Right lung (tissue), 5 donors: ENCODE results near the gene ELMO1. TPM values are rescaled to one million over a fixed set of nuclear protein-coding genes. Genes with fewer than 3 reads are reported as not detected.

ENCODE experiments used
- DNase-seq, 2 donors: peaks; one replicate each; pipeline ENCODE4 v3.0.0-alpha.2; 2013
- polyA plus RNA-seq, 5 donors: library from polyadenylated mRNA; unstranded; fragments of 120-200 nt; gene quantifications; one replicate each; pipeline versions ENCODE4 v1.2.1 to v1.2.3, GENCODE V29; 2013; ENCODE audit warnings: inconsistent platforms in 1 of 5, low replicate concordance in 1 of 5; ENCODE audit not compliant: insufficient read length in 5 of 5, insufficient read depth in 1 of 5

The ELMO1 gene
- polyA plus RNA-seq, 5 donors = 36.7 to 56.0 (median 46.0) TPM

DNA sequence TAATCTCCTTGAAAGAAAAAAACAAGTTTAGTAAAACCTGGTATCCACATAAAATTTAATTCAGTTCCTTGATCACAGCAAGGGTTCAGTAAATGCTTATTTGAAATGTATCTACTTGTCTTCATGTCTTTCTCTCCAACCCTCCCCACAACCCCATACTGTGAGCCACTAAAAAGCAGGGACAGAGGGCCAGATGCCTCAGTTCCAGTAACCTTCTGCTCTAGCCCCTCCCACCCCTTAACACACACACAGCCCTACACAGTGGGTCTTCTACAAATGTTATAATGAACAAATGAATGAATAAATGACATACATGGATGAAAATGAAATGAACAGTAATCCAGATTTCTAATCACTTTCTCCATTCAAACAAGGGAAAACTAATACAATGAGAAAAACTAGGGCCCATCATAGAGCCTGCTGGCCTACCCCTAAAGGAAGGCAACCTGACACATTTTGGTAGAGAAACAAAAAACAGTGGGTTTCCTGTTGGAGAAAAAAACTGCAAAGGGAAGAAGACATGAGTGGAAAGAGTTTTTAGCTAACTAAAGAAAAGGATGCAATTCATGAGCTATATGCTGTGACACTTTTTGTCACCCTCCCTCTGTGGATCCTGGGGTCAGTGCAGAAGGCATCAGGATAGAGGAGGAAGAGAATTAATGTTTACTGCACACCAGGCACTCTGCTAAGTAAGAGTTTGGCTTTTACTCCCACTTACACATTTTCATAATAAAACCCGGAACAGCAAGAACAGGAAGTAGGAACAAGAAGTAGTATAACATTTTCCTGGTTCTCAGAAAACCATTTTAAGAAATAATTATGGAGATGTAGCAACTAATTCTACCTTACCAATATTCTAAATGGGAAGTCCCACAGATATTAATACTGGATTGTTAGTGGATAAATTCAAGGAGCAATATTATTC lies 38.1 kb downstream of the ELMO1 start:
- DNase-seq = no peak

DNA sequence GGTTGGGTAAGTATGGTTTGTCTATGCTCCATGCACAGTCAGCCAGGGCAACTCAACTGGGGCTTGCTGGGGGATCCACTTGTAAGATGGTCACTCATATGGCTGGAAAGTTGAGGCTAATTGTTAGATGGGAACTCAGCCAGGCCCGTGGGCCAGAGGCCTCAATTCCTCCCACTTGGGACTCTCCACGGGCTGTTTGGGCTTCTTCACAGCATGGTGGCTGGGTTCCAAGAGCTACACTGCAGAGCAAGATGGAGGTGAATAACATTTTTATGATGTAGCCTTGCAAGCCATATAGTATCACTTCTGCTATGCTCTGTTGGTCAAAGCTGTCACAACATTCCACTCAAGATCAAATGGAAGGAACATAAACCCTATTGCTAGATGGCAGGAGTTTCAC lies 39.2 kb downstream of the ELMO1 start:
- DNase-seq = no peak

DNA sequence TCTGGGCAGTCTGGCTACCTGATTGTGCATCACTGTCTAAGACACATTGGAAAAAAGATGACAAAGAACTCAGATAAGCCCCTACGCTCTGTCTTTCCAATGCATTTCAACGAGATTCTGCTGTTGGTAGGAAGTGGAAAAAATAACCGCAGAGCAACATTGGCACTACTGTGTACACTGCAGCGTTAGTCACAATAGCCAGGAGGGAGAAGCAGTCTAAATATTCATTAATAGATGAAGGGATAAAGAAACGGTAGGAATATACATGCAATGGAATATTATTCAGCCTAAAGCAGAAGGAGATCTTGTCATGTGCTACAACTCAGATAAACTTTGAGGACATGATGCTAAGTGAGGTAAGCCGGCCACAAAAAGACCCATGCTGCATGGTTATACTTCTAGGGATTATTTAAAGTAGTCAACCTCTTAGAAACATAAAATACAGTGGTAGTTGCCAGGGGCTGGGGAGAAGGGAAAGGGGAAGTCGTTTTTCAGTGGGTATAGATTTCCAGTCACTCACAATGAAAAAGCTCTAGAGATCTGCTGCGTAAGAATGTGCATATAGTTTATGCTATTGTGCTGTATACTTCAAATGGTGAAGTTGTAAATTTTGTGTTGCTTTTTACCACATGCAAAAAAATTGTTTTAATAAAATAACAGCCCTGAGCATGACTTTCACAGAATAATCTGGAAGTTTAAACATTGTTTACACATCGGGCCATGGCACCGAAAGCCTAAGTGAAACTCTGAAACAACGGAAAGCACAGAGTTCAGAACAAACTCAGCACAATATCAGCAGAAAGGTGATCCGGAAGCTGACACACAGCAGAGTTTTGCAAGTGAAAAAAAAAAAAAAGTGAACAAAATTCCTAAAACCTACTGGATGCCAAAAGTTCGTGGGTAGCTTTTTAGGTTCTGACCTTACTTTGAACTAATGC lies 40.1 kb downstream of the ELMO1 start:
- DNase-seq = no peak

DNA sequence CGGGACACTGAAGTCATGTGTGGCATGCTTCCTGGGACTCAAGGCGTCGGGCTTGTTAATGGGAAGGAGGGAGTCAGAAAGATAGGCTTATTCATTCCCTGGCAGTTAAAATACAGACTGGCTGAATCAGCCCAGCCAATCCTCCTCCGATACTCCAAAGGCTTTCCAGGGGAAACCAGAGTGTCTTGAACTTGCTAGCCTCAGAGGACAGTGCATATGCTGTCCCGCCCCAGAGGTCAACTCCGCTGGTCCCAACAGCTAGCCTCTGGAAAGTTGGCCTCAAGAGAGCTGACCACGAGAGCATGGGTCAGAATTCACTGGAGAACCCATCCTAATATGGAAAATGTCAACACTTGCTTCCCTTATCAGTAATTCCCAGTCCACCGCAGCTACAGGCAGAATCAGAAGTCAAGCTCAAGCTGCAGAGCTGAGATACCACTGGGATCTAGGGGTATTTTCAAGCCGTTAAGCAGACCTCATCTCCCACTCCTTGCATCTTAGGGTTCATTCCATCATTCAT lies 43.0 kb downstream of the ELMO1 start:
- DNase-seq = no peak

DNA sequence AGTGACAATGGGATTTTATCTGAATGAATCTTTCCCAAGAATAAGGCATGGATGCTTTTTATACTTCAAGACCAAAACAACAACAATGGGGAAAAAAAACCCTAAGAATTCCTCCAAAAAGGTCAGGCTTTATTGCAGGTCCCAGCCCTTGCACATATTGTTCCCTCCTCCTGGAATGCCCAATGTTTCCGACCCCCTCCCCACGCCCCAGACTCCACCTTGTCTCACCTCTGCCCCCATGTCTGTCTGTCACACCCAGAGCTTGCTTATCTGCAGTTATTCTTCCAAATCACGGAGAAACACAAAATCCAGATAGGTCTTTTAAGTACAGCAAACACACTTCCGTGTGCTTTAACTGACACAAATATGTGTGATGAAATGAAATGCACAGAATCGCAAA lies 43.5 kb downstream of the ELMO1 start:
- DNase-seq = no peak

DNA sequence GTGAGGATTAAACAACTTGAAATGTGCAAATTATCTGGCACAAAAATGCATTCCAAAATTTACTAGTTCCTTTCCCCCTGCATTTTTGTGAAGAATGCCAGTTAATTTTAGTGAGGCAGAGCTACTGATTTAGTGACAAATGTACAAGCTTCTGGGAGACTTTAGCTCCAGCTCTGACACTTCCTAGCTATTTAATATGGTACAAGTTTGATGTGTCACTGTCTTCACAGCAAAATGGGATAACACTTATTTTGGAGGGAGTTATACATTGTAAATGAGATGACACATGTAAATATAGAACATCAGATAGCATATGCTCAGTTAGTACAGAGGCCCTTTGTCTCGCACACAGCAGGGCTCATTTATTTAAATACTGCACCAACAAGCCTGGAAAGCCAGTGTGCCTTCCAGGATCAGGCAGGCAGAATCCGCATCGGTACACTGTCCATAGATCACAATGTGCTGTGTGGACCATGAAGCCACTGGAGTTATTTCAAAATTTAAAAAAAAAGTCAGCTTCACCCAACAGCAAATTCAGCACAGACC lies 48.7 kb downstream of the ELMO1 start:
- DNase-seq = no peak

DNA sequence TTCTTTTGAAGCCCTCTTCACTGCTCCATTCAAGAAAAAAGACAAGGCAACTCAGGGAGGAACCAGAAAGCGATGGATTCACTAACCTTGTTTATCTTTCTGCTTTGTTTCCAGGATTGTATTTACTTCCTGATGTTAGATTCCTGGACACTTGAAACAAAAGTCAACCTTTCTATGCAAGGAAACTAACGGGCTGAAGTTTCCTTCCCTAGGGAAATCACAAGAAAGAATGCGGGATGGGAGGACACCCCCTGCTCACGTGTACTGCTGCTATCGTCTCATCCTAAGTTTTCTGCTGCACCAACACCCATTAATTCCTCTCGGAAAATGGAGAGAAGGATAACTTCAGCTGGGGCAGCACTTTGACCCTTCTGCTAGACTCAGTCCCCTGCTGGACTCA lies 50.3 kb downstream of the ELMO1 start:
- DNase-seq = no peak

DNA sequence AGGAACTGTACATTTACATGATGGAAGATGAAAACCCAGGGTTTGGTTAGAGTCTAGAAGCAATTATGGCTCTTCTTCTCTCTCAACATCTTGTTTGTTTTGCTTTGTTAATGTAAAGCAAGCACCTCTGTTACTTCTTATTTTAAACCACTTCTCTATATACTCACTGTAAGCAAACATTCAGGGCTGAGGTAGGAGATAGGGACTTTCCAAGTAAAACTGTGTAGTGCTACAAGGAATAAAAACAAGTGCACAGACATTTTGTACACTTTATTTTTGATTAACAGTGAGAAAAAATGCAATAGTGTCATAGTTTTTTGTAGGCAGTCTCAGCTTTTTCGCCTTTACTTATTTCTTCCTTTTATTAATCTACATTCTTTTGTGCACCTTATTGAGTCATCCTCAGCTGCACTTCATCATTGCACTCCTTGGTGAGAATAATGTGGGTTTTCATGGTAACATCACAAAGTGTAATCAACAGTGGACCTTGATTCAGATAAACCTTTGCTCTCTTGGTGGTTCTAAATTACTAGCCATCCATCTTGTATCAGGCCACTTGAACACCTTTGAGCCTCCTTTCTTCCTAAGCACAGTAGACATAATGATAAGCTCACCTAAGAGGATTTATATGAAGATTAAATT lies 52.9 kb downstream of the ELMO1 start:
- DNase-seq = no peak

DNA sequence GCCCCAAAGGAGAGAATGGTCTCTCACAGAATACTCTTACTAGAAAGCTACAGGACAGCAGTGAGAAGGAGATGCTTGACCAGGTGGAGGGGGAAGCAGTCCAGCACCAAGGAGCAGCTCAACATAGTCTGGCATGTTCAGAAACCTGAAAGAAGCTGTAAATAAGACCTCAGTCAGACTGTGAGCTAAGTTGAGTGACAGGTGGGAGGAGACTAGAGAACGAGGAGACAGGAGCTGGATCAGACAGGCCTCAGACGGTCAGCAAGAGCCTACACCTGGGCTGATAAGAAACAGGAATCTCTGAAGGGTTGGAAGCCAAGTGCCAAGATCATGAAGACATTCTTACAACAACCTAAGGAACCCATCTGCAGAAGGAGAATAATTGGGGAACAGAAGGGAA lies 54.5 kb downstream of the ELMO1 start:
- DNase-seq = no peak

DNA sequence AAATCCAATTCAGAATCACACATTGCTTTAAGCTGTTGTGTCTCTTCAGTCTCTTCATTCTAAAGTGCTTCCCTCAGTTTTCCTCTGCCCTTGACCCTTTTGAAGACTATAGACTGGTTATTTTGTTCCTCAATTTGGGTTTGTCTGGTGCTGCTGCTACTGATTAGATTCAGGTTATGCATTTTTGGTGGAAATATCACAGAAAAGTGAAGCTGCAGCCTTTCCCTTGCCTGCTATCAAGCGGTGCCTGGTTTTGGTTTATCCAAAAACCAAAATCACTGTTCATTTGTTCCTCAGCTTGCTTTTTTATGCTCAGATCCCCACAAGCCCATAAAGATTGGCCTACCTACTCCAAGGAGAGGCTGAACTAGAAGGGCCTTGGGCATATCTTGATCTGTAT lies 55.2 kb downstream of the ELMO1 start:
- no peak for DNase-seq

DNA sequence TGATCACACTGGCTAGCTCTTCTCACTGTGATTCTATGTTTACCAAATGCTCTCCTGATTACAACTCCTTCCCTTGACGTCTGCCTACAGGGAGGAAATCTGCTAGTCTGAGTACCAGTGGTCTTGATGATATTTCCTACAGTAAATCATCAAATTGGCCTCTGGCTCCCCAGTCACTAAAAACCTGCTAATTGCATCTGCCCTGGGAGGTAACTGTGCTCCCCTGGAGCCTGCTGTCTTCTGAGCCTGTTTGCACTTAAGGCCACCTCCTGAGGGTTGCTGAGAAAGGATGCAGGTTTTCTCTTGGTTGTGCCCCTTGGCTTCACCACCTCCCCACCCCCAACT lies 56.0 kb downstream of the ELMO1 start:
- no peak for DNase-seq

DNA sequence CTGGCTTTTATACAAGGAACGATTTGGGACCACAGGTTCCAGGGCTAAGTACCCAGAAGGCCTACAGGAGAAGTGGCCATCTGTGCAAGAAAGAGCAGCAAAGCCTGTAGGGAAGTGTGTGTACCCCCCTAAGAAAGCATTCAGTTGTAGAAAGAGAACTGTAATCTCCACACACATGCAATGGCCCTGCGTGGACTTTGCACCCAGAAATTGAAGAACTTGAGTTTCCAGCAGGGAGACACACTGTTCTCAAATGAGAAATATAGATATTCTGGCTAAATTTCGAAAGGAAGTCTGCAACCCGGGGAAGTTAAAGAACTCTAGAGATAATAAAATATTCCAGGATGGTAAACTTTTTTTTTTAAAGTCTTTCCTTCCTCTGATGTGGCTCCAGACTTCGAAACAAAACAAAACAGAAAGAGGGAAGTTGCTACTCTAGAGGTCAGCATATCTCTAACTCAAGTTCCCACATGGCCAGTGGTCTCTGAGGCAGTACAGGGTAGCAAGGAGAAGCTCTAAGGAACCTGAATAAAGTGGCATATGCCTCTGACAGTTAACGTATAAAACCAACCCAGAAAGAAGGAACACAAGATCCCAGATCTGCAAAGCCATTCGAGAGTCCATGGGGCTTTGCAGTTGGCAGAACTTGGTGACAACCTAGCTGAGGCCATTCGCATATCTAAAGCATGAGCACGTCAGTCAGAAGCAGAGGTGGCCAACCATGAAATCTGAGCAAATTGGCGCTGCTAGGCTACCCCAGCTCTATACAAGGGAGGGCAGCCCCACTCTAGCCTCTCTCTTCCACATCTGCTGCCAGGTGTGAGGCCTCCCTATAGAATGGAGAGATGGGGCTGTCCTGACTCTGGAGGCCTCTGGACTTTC lies 56.6 kb downstream of the ELMO1 start:
- DNase-seq = no peak

DNA sequence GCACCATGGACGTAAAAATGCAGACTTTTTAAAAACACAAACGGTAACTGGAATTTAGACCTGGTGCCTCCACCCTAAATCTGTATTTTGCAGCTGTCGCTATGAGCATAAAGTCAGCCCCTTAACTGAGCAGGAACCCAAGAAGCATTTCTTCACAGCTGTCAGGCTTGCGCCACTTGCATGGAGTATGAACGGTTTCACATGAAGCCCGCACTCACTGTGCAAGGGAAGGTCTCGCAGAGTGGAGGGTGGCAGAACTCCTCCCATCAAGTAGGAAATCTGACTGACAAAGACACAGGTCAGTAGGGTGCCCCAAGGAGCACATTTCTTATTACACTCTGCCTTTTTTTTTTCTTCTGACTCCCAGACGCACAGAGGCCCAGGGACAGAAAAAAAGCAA lies 58.5 kb downstream of the ELMO1 start:
- DNase-seq = no peak

DNA sequence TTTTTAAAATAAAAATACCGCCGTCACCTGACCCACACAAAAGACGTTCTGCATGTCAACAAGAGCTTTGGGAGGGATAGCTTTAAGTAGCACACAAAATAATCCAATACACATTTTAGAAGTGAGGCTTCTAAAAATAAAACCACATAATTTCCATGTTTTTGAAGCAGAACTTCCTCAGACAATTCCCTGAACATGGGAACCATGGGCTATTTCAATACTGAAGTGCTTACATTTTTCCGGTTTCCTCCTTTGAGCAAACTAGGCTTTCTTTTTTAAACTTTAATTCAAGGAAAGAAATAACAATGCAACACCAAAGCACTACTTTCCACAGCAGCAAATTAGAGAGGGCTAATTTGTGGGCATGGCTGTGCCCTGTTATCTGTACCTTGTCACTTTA lies 59.9 kb downstream of the ELMO1 start:
- no peak for DNase-seq

DNA sequence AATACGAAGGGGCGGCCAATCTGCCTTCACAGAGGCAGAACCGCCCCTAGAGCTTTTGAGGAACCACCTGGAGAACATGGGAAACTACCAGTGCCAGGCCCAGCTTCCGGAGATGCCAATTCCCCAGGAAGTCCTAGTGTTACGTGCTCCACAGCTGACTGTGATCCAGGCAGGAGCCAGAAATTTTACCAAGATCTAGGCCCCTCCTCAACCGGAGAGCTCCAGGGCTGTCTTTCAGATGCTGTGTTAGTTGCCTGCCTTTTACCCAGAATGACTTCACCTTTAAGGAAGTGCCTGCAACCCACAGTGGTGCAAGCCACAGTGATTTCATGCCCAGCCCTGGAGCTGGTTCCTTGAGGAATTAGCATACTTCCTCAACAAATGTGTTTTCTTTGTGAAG lies 62.9 kb downstream of the ELMO1 start:
- no peak for DNase-seq

DNA sequence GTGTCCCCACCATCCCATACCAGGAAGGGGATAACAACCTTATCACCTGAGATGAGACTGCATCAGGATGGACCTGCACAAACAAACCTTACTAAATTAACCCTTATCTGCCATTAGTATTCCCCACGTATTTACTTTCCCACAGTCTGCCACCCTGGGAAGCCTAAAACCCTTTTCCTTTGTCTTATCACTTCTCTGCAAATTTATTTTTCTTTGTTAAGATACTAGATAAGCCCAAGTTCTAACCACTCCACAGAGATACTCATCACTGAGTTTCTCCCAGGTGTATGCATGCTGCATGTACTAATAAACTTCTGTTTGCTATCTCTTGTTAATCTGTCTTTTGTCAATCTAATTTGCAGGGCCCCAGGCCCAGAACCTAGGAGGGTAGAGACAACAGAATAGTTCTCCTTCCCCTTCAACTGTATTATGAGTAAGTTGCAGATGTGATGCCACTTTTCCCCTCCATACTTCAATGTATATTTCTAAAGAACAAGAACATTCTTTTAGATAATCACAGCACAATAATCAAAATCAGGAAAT lies 66.0 kb downstream of the ELMO1 start:
- DNase-seq = no peak

DNA sequence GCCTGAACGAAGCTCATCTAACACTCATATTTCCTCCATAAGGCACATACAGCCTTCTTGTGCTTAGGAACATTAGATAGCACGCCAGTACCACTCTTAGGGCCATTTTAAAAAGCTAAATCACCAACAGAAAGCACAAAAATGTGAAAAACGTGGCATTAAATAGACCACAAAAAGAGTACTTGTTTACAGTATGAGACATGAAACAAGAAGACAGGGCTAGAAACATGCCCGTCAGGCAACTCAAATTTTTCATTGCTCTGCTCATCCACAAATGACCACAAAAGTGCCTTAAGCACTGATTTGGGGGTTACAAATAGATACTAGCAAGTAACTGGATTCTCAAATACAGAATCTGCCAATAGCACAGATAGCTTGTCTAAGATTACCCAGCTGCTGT lies 67.8 kb downstream of the ELMO1 start:
- no peak for DNase-seq

DNA sequence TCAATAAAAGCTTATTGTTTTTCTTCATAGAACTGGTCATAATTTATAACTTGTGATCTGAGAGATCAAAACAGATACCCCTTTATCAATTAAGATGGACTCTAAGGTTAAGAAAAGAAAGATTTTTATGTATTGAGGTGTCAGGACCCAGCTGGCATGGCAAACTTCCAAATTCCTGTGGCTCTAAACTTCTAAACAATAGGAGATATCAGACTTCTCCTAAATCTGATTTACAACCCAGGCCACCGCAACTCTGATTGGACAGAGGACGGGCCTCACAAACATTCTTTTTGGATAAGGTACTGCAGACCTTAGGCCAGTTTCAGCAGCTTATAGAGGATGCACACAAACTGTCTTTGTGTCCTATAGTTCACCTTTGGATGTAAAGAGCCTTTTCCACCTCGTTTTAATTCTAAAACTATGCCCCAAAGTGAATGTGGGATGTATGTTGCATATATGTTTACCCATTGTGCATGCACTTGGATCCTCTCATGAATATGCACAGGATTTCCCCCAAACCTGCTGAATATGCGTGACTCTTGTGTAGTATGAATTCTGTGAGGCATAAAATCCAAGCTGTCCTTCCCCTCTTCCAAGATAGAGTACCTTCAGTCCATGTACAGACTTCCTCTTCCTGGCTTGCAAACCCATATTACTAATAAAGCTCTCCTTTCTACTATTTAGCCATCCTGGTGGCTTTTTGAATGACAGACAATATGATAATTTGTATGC lies 69.0 kb downstream of the ELMO1 start:
- DNase-seq = no peak

DNA sequence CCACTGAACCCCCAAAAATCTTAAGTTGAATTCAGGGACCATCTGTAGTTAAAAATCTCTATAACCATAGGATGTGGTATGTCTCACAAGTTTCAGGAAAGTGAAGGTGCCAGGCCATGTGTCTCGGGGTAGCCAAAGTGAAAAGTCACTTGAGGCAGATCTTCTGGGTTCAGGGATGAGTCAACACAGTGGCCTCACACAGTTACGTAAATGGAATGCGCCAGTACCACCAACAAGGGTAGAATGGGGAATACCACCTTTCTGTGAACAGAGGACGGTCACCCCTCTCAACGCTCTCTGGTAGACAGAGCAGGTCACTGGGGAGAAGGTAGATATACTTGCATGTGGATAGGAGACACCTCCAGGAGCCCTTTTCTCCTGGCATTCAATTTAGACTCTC lies 71.4 kb downstream of the ELMO1 start:
- DNase-seq = no peak

DNA sequence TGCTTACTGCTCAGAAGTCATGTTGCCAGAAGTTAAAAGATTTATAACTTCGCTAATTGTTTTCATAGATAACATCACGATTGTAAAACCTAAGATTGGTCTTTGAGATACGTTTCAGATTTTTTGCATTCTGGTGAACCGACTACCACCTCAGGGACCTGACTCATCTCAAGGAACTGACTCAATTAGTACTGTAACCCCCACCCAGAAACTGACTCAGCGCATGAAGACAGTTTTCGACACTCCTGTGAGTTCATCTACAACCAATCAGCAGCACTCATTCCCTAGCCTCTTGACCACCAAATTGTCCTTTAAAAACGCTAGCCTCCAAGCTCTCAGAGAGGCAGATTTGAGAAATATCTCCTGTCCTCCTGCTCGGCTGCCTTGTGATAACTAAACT lies 72.3 kb downstream of the ELMO1 start:
- no peak for DNase-seq
